Activated CD8-positive, alpha-beta memory T cell treated with anti-CD3 and anti-CD28 coated beads, Interleukin-2, amount 50 U/mL, for 4 hours (primary cell): ENCODE results near the gene AP3B1.

Experiments used
- DNase-seq: peaks from one replicate; pipeline ENCODE4 v3.0.0-alpha.2; 2020

The AP3B1 gene

GRCh38 chr5:77999399-77999798 lies 295.1 kb downstream of the AP3B1 start:
- no peak for DNase-seq

- no peak for DNase-seq
These were observed 297.6 kb downstream of the AP3B1 start for GRCh38 chr5:77996943-77997342.

GRCh38 chr5:77995793-77996409 lies 298.6 kb downstream of the AP3B1 start:
- no peak for DNase-seq

GRCh38 chr5:77994943-77995342 lies 299.6 kb downstream of the AP3B1 start:
- no peak for DNase-seq

- no peak for DNase-seq
These were observed 300.6 kb downstream of the AP3B1 start for GRCh38 chr5:77993855-77994318.

GRCh38 chr5:77993141-77993854 lies 301.2 kb downstream of the AP3B1 start:
- DNase-seq: no peak

- no peak for DNase-seq
These were observed 303.4 kb downstream of the AP3B1 start for GRCh38 chr5:77991084-77991483.

- no peak for DNase-seq
These were observed 304.5 kb downstream of the AP3B1 start for GRCh38 chr5:77990020-77990419.

GRCh38 chr5:77987988-77988387 lies 306.5 kb downstream of the AP3B1 start:
- no peak for DNase-seq

- no peak for DNase-seq
These were observed 307.2 kb downstream of the AP3B1 start for GRCh38 chr5:77987331-77987730.

GRCh38 chr5:77986261-77986660 lies 308.2 kb downstream of the AP3B1 start:
- DNase-seq: no peak

GRCh38 chr5:77985247-77985646 lies 309.3 kb downstream of the AP3B1 start:
- DNase-seq: no peak

- no peak for DNase-seq
These were observed 309.9 kb downstream of the AP3B1 start for GRCh38 chr5:77984587-77984986.

- DNase-seq: no peak
These were observed 310.9 kb downstream of the AP3B1 start for GRCh38 chr5:77983482-77984199.

- no peak for DNase-seq
These were observed 312.7 kb downstream of the AP3B1 start for GRCh38 chr5:77981820-77982219.

- no peak for DNase-seq
These were observed 319.9 kb downstream of the AP3B1 start for GRCh38 chr5:77974576-77974975.

GRCh38 chr5:77973253-77973609 lies 321.3 kb downstream of the AP3B1 start:
- DNase-seq: no peak

- no peak for DNase-seq
These were observed 321.8 kb downstream of the AP3B1 start for GRCh38 chr5:77972469-77973252.

- DNase-seq: no peak
These were observed 322.6 kb downstream of the AP3B1 start for GRCh38 chr5:77971776-77972468.

GRCh38 chr5:77970891-77971290 lies 323.6 kb downstream of the AP3B1 start:
- DNase-seq: no peak

- no peak for DNase-seq
These were observed 330.7 kb downstream of the AP3B1 start for GRCh38 chr5:77963795-77964194.

GRCh38 chr5:77960863-77961396 lies 333.6 kb downstream of the AP3B1 start:
- no peak for DNase-seq
